ENCODE measurements around the gene DNASE1L3.
"Not testable (repeated sequence)": the region's sequence is repeated elsewhere in the genome, so short reads cannot be mapped to it uniquely, and the experiment has no call there.

The DNASE1L3 gene

GRCh38 chr3:58201451-58201850, 9.3 kb downstream of the DNASE1L3 start:
- DNase-seq (ENCODE audit: low spot score): not testable (repeated sequence)

GRCh38 chr3:58200846-58201355, 9.9 kb downstream of the DNASE1L3 start:
- DNase-seq (ENCODE audit: low spot score): no peak

GRCh38 chr3:58200121-58200709, 10.6 kb downstream of the DNASE1L3 start:
- DNase-seq (ENCODE audit: low spot score): no peak

- peak; percentile 61 for DNase-seq (ENCODE audit: low spot score)
Measured at GRCh38 chr3:58198804-58199203, 12.0 kb downstream of the DNASE1L3 start.

GRCh38 chr3:58198362-58198761, 12.4 kb downstream of the DNASE1L3 start:
- DNase-seq (ENCODE audit: low spot score): peak; percentile 60

GRCh38 chr3:58197588-58197987, 13.2 kb downstream of the DNASE1L3 start:
- no peak for DNase-seq (ENCODE audit: low spot score)

- no peak for DNase-seq (ENCODE audit: low spot score)
Measured at GRCh38 chr3:58193682-58194407, 16.9 kb downstream of the DNASE1L3 start.

GRCh38 chr3:58192069-58192468, 18.7 kb downstream of the DNASE1L3 start:
- no peak for DNase-seq (ENCODE audit: low spot score)

- DNase-seq (ENCODE audit: low spot score): no peak
Measured at GRCh38 chr3:58191361-58191991, 19.3 kb downstream of the DNASE1L3 start.

GRCh38 chr3:58190882-58191281, 19.9 kb downstream of the DNASE1L3 start:
- DNase-seq (ENCODE audit: low spot score): no peak

GRCh38 chr3:58190291-58190690, 20.5 kb downstream of the DNASE1L3 start:
- no peak for DNase-seq (ENCODE audit: low spot score)

- no peak for DNase-seq (ENCODE audit: low spot score)
Measured at GRCh38 chr3:58189691-58190090, 21.1 kb downstream of the DNASE1L3 start.

GRCh38 chr3:58188921-58189451, 21.8 kb downstream of the DNASE1L3 start:
- no peak for DNase-seq (ENCODE audit: low spot score)

GRCh38 chr3:58188173-58188564, 22.6 kb downstream of the DNASE1L3 start:
- no peak for DNase-seq (ENCODE audit: low spot score)

- DNase-seq (ENCODE audit: low spot score): no peak
Measured at GRCh38 chr3:58184982-58185360, 25.8 kb downstream of the DNASE1L3 start.

- no peak for DNase-seq (ENCODE audit: low spot score)
Measured at GRCh38 chr3:58184309-58184981, 26.3 kb downstream of the DNASE1L3 start.

GRCh38 chr3:58183891-58184290, 26.9 kb downstream of the DNASE1L3 start:
- no peak for DNase-seq (ENCODE audit: low spot score)

GRCh38 chr3:58183221-58183620, 27.6 kb downstream of the DNASE1L3 start:
- DNase-seq (ENCODE audit: low spot score): no peak

GRCh38 chr3:58180940-58181587, 29.7 kb downstream of the DNASE1L3 start:
- DNase-seq (ENCODE audit: low spot score): no peak

GRCh38 chr3:58180099-58180880, 30.5 kb downstream of the DNASE1L3 start:
- DNase-seq (ENCODE audit: low spot score): no peak
